Stimulated activated CD8-positive, alpha-beta memory T cell treated with anti-CD3 and anti-CD28 coated beads, Interleukin-15, amount 100 ng/mL, for 48 hours (primary cell): ENCODE results near the gene RASGEF1B.
A peak's percentile ranks its signal among the peaks of the same experiment; 100 is the strongest.
"Not testable (repeated sequence)": the region's sequence is repeated elsewhere in the genome, so short reads cannot be mapped to it uniquely, and the experiment has no call there.

ENCODE experiments used
- DNase-seq, 2 donors: peaks; one replicate each; pipeline ENCODE4 v3.0.0-alpha.2; 2020; ENCODE audit warnings: low read depth in 2 of 2

The RASGEF1B gene

DNA sequence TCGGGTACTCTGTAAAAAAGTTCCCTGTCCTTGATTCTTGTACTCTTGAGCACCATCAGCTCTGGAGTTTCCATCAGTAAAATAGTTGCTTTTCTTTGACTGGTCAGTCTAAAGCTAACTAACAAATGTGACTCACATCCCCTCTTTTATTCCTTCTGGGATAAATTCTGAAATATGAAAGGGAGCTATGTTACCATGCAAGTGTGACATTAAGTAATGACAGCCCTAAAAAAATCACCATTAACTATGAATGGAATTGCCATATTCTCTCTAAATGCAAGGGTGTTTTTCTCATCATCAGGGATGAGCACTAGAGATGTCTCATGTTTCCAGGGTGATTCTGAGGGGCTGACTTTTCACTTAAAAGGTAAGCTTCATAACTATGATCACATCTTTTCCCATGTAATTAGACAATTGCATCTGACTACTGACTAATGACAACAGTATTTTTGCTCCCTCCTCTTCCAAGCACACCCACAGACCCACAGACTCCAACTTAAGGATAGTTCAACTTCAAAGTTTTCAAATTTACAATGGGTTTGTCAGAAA is 26.9 kb upstream of the RASGEF1B start:
- DNase-seq, result no peak

DNA sequence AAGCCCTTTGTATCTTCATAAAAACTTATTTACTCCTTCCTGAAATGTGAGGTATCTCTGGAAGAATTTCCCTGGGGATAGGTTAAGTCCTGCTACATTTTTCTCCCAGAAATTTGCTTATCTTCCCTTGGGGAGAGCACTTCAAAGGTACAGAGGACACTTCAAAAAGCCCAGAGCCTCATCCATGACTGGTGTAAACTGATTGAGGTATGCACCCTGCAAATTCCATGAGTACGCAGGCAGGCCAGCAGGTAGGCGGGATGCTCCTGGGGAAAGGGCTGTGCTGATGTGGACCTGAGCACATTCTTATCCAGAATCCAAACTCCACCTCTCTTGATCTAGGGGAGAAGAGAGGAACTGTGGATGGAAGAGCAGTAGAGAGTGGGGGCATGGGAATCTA is 26.3 kb upstream of the RASGEF1B start:
- DNase-seq, result no peak

DNA sequence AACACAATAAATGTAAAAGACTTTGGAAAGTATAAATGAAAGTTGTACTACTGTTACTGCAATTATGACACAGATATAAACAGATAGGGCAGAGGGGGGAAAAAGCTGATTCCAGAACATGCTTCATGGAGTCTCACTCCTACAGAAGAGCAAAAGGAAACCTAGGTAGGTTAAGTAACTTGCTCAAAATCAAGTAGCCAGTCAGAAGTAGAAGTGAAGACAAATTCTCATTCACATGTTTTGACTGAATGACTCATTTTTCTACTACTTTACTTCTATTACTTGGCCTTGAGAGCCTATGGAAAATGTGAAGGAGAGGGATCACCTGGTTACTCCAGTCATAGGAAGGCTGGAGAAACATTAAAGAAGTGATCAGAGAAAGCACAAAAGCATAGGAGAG is 23.6 kb upstream of the RASGEF1B start:
- DNase-seq, result no peak

DNA sequence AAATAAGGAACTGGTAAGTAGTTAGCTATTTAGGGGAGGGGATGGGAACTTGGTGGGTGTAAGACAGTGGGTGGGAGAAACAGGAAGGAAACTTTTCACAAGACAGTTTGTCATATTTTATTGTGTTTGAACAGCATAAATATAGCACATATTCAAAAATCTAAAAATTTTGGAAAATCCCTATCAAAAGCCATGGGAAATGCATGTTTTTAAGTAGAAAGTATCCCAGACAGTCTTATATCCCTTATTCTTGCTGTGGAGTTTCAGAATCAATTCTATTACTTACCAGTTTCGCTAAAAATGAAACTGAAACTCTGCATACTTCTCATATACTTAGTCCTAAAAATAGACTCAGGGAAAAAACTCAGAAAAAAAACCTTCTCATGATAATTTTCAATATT is 22.3 kb upstream of the RASGEF1B start:
- DNase-seq, result no peak

DNA sequence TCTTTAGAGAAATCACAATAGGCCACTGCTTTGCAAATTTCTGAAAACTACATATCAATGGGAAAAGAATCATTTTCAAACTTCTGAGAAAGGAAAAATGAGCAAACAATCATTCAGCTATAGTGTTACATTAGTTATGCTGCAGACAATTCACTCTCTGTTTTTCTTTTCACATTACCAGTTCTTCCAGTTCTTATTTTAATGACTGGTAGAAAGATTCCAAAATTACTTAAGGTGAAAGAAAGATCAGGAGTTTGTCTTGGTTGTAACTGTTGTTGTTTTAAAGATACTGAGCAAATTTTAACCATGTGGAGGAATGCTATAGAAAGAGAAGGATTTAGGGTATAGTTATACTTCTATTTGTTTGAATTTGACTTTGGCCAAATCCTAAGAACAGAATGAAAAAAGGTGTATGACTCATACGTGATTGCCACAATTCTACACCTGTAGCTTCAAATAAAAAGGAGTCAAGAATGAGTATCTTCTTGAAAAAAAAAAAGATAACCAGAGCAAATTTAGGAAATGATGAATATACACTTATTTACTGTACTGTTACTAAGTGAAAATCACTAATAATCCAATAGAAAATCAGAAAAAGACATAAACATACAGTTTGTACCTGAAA is 21.0 kb upstream of the RASGEF1B start:
- no peak for DNase-seq

DNA sequence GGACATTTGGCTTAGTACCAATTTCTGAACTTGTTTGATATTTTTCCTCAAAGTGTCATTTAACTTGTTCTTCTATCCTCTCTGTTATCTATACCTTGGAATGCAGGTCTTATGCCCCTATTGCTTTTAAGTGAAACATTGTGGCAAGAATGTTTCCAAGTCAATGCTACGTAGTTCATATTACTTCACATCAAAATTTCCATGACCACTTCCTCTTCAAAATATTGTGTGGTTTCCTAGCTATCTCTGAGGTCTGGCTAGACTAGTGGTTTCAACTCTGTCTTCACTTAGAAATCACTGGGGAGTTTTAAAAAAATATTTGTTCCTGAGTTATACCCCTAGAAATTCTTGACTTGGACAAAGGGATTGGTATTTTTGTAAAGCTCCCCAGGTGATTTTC is 20.2 kb upstream of the RASGEF1B start:
- DNase-seq, result no peak

DNA sequence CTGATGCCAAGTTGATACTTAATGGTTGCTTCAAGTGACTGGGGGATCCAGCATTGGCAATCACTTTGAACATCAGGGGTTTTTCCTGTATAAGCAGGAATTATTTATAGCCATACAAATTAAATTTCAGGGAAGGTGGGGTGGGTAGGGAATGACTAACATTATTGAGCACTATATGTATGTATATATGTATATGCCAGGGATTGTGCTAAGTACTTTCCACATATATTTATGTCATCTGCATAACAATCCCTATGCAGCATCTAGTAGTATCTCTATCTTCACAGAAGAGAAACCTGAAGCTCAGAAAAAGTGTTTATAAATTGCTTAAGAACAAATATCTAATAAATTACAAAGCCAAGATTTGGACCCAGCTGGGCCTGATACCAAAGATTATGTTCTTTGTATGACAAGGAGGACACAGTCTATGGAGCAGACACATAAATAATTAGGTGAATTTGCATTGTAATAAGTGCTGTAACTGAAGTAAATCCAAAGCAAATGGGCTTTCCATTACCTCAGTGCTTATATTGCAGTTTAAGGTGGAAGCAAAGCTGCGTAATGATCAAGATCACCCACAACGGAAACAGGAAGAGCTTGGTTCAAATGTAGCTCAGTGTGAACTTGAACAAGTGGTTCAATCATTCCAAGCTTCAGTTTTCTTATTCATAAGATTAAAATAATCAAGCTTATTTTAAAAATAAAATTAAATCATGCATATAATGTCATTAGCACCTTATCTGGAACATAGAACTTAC is 18.9 kb upstream of the RASGEF1B start:
- no peak for DNase-seq

DNA sequence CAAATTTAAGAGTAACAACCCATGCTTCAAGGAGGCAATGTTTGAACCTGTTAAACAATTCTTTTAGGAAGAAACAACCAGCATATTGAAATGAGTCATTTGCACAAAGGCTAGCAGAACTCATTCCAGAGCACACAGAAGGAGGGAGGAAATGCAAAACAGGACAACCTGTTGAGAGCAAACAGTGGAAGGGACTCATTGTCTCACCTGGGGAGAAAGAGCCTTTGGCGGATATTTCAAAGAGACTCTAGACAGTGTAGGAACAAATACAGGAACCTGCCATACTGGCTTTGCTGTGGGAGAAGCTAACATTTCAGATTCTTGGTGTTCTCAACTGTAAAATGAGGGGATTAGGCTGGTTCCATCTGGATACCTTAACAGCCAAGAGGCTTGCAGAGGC is 14.8 kb upstream of the RASGEF1B start:
- DNase-seq, result no peak

DNA sequence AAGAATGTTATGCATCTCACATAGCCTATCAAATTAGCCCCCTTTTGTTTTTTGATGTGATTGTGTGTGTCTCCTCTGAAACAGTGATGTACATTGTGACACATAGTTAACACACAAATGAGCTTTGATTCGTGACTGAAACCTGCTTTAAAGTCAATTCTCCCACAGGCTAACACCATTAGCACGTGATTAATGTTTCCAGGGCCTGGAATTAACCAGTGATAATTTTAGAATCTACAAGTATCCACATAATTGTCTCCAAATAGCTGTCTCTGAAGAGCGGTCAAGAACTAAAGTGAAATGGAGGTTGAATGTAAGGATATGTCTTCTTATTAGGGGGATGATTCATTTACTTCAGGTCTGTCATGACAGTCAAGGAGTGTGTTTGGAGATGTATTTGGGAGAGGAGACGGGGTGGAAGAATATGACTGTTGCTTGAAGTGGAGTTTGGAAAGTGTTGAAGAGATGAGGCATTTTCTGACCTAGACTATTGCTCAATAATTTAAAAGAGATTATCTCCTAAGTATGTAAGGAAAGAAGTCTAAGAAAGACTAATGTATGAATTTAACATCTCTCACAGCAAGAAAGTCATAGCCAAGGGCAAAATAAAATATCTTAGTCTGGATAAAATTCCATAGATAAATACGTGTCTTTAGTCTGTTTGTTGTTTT is 13.7 kb upstream of the RASGEF1B start:
- DNase-seq, result no peak

DNA sequence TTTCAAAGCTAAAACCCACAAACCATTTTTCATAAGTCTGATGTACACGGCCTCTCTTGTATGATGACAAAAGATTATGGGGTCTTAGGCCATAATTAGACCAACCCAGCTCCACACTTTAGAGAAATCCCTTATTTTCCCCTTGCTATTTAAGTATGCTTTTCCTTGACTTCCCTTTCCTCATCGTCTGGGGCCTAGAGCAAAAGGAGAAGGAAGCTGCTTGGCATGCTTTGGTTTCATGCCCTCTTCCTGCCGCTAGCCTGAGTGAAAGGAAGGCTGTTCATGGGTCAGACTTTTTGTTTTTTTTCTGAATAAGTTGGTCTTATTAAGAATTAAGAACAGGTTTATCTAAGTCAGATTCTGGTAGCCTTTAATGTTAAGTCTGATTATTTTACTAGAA is 10.6 kb upstream of the RASGEF1B start:
- no peak for DNase-seq

DNA sequence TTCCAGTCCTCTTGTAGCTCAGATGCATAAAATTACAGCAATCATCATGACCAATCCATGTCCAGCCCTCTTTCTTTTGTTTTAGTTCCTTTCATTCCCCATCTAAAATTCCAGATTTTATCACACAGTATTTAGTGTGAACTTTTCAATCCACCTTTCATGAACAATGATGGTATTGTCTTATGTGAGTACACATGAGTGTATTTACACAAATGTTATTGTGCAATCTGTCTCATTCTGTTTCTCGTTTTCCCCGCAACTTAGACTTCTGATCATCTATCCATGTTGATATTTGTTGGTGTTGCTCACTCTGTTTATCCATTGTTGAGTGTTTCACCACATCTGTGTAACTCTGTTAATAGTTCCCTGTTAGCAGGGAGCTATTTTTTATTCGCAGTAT is 9.4 kb upstream of the RASGEF1B start:
- DNase-seq, result no peak

DNA sequence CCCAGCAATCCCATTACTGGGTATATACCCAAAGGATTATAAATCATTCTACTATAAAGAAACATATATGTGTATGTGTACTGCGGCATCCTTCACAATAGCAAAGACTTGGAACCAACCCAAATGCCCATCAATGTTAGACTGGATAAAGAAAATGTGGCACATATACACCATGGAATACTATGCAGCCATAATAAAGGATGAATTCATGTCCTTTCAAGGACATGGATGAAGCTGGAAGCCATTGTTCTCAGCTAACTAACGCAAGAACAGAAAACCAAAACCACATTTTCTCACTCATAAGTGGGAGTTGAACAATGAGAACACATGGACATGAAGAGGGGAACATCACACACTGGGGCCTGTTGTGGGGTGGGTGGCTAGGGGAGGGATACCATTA is 7.9 kb upstream of the RASGEF1B start:
- not testable (repeated sequence) for DNase-seq

DNA sequence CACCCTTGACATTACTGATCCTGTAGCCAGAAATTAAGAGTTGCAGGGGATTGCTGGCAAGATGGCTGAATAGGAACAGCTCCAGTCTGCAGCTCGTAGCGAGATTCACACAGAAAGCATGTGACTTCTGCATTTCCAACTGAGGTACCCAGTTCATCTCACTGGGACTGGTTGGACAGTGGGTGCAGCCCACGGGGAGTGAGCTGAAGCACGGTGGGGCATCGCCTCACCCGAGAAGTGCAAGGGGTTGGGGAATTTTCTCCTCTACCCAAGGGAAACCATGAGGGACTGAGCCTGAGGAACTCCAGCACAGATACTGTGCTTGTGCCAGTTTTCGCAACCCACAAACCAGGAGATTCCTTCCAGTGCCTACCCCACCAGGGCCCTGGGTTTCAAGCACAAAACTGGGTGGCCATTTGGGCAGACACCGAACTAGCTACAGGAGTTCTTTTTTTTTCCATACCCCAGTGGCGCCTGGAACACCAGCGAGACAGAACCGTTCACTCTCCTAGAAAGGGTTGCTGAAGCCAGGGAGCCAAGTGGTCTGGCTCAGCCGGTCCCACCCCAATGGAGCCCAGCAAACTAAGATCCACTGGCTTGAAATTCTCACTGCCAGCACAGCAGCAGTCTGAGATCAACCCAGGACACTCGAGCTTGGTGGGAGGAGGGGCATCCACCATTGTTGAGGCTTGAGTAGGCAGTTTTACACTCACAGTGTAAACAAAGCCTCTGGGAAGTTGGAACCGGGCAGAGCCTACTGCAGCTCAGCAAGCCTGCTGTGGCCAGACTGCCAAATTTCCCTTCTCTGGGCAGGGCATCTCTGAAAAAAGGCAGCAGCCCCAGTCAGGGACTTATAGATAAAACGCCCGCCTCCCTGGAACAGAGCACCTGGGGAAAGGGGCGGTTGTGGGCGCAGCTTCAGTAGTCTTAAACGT is 1.9 kb upstream of the RASGEF1B start:
- DNase-seq, result not testable (repeated sequence)

DNA sequence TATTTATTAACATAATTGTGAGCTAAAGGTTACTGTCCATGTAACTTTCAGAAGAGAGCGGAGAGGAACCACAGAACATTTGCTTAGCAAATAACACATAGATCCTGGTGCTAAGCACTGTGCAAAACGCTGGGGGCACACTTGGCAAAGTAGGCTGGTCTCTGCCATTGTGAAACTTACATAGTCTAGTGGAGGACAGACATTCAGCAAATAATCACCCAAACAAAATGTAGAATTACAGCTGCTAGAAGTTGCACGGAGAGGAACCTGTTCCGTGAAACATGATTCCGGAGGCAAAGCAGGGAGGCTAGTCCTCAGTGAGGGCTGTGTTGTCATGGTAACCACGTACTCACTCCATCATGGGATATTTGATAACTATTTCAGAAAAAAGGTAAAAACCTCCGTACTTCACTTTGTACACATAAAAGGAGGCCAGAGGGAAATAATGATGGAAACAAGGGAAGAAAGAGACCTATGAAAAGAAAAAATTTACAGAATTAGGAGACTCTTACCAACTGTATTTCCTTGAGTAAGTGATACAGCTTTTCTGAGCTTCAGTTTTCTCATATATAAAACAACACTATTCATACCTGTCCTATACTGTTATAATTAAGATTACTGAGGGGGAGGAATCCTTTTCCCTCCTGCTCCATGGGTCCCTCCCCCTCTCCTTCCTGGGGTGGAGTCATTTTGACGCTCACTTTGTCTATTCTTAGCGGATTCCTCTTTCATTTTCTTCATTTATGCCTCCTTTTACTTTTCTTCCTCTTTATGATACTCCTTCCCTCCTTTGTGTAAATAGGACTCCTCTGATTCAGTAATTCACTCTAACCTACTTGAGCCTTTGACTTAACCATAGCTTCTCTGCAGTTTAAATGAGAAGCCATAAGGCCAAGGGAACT is 825 bp upstream of the RASGEF1B start:
- DNase-seq, result no peak

DNA sequence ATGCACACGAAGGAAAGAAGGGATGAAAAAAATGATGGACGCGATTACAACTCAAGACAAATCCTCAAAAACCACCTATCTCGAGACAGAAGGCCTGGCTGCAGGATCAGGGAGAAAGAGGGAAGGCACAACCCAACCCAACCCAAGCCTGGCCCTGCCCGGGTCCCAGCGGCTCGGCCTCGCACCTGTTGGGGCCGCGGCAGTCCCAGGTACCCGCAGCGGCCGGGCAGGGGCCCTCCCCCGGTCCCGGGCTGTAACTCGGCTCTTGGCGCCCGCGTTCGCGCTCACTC is 464 bp downstream of the RASGEF1B start:
- DNase-seq, result no peak

DNA sequence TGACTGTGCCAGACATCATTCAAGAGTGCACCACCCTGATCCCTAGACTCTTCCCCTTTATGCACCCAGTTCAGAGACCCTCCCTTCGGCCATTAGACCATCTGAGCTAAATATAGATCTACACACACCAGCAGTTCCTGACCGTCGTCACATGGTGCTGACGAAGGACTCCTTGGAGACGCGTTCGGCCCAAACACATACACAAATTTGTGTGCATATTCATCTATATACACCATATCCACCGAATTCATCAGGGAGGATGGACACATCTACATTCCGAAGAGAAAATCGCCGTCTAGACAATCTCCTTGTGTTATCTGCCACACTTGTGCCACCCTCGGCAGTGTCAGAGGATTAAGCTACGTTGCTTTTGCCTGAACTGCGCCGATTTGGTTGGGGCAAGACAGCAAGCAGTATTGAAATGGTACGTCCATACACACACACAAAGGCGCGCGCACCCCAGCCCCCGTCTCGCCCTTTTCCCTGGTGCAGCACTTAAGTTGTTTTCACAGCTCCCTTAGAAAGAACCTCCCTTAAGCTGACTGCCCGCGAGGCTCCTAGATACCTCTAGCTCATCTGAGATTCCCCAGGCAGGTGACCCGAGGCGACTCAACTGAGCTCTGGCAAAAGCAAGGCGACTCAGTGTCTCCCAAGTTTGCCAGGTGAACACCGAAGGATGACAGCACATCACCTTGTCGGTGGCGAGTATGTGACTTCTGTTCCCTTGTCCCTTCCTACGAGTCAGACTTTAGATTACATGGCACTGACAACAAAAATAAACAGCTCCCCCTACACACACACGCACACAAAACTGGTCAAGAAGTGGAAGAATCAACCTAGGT is 1.0 kb downstream of the RASGEF1B start:
- DNase-seq, result peak in 1 of 2 donors; percentile 8

DNA sequence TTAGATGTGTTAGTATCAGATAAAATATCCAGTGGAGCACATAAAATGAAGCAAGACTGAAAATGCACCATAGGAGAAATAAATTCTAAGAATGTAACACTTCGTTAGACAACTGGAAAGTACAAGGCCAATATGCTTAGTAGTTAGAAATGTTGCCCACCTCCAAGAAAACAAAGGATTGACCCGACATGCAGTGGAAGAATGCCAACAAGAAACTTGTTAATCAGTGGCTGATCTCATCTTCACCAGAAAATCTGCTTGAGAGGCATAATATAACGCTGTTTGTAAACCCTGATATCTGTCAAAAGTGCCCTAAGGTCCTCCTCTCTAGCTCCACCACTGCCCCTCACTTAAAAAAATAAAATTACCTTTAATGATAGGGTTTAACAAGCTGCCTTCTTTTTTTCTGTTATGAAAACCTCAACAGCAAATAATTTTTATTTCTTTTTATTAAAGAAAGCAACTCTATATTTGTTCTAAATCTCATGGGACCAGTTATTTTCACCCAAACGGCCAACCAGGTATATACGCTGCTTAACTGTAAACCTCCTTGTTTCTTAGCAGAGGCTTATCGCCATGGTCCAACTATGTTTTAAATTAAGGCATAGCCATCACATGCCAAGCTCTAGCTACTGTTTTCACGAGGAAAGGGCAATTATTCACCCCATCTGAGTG is 1.8 kb downstream of the RASGEF1B start:
- DNase-seq, result no peak

DNA sequence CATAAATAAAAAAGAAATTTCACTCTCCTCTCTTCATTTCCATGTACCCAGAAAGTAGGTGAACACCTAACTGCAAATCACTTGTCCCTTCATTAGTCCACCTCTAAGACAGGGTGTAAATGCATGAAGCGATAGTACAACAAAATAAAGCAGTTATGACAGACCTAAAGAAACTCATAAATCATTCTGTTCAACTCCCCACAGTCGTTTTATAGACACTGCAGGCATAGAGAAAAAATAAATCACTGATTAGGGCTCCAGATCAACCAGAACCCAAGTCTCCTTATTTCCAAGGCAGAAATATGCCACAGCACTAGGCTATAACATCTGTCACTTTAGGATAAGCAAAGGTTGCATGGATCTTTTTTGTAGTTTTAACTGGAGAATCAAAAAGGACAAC is 3.0 kb downstream of the RASGEF1B start:
- DNase-seq, result no peak

DNA sequence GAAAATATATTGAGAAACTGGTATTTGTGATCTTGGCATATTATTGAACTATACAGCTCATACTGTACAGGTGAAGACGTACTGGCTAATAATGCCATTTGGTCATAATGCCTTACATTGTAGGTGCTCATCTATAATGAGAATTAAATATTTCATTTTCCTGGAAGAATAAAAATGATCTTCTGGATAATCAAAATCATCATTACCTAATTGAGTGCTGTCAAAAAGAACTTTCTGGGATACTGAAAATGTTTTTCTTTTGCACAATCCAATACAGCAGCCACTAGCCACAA is 4.1 kb downstream of the RASGEF1B start:
- no peak for DNase-seq
